ENCODE results near the gene RPS3A. TPM values are rescaled to one million over a fixed set of nuclear protein-coding genes. Genes with fewer than 3 reads are reported as not detected.
A peak's percentile ranks its signal among the peaks of the same experiment; 100 is the strongest.

RPS3A gene
- total and polyA plus RNA-seq, 2 of the 13 experiments (the other 11 are each of a cell fraction or from before 2014, with no cell fraction given): 3,332 to 3,626 TPM

DNA sequence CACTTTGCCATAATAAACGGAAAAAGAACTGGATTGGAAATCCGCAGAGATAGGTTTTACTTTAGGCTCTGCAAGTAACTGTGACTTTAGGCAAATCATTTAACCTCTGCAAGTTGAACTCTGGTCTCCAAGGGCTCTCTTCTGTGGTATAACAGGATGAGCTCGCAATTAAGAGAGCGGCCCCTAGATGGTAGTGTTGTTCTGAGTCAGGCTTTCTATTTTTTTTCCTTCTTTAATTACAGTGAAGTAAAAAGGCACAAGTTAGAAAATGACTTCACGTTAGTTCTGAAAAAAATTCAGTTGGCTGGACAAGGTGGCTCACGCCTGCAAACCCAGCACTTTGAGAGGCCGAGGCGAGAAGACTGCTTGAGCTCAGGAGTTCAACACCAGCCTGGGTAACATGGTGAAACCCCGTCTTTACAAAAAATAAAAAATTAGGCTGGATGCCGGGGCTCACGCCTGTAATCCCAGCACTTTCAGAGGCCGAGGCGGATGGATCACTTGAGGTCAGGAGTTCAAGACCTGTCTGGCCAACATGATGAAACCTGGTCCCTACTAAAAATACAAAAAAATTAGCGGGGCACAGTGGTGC lies 18.0 kb downstream of the RPS3A start:
- Histone ChIP-seq H3K9ac (ENCODE audit: insufficient read depth, low read depth, low read length) (no peak overlapping the region), H2AFZ (ENCODE audit: low read length) (no peak overlapping the region), H3K9me3 (ENCODE audit: low read length) (no peaks in the 10 kb centered on the region), H3K27ac (ENCODE audit: extremely low read length, insufficient read depth, low read length) (peak overlapping the region; percentile 21), H3K79me2 (ENCODE audit: insufficient read depth, low read length) (no peaks in the 10 kb centered on the region), H4K20me1 (ENCODE audit: insufficient read depth, low read length) (no peaks in the 10 kb centered on the region), H3K4me1 (ENCODE audit: insufficient read depth, low read length) (peaks cover 11% of the 10 kb centered on the region), H3K4me2 (ENCODE audit: low read depth, low read length) (no peak overlapping the region), H3K36me3 (replicated peaks in 1 of 2; ENCODE audit: control insufficient read depth in 1 of 2, insufficient read depth in 2 of 2, low read length in 2 of 2) (peaks cover 12 to 28% of the 10 kb centered on the region in 2 experiments), H3K4me3 (replicated peaks in 1 of 3; ENCODE audit: insufficient read depth in 1 of 3, low read depth in 2 of 3, low read length in 3 of 3) (no peak overlapping the region), H3K27me3 (ENCODE audit: control insufficient read depth in 1 of 2, insufficient read depth in 2 of 2, low read length in 2 of 2) (no peaks in the 10 kb centered on the region)
- peak; percentile 78 for DNase-seq (ENCODE audit: low spot score)
- in situ Hi-C loops (cut with HindIII; ENCODE audit: extremely low pct_ligation_motif_present, low pct_unique_long_range_greater_than_20kb): loop anchor here (10.0 to 25.0 kb wide), 2 partner anchors 245 to 487 kb away; no protein-coding TSS in a partner anchor
- ChIA-PET POLR2A (interaction anchor here (0.7 to 1.5 kb wide), 2 partner anchors 17 to 208 kb away, joined by 4 to 5 read pairs; partner anchors contain the start of gene SH3D19), CTCF (ENCODE audit: low intra/inter-chr PET ratio, low total read pairs) (interaction anchor here (1.2 kb wide), 1 partner anchor 245 kb away, joined by 5 read pairs; no protein-coding TSS in a partner anchor)
- BruUV-seq (replicated peaks): no TSS peak
- peak; percentile 89 for FAIRE-seq
- ATAC-seq: peak; percentile 85
- WGBS (ENCODE audit: low lambda C conversion rate): 43% methylated on average over 13 of the region's 14 CpGs
- intact Hi-C loops (cut with micrococcal nuclease; ENCODE audit: unreplicated experiment): loop anchor here (2.0 kb wide), 2 partner anchors 245 to 487 kb away; no protein-coding TSS in a partner anchor
- TF ChIP-seq ZNF460 (CRISPR knock-in tag; IDR thresholded peaks at IDR 0.05; ENCODE audit: borderline replicate concordance) (0 out of 2 replicates have a peak, but pooled peaks have one; percentile 35), HNF4G (IDR thresholded peaks at IDR 0.05; ENCODE audit: borderline replicate concordance, low read depth, low read length) (peak; percentile 9; the same call in 1 of the 2 replicates), HNF4G (CRISPR knock-in tag; IDR thresholded peaks at IDR 0.05; ENCODE audit: borderline replicate concordance, low read depth) (no peak), ZNF3 (CRISPR knock-in tag; IDR thresholded peaks at IDR 0.05) (no peak), STAG1 (CRISPR knock-in tag; IDR thresholded peaks at IDR 0.05) (peak; percentile 85), HMG20B (CRISPR knock-in tag; conservative IDR thresholded peaks at IDR 0.05) (no peak), LCORL (IDR thresholded peaks at IDR 0.05) (no peak), LCORL (CRISPR knock-in tag; IDR thresholded peaks at IDR 0.05) (0 out of 2 replicates have a peak, but pooled peaks have one; percentile 18), JUNB (CRISPR knock-in tag; IDR thresholded peaks at IDR 0.05; ENCODE audit: borderline replicate concordance) (no peak), HNF4A (CRISPR knock-in tag; IDR thresholded peaks at IDR 0.05) (peak; percentile 66; the same call in 1 of the 2 replicates), SAP130 (CRISPR knock-in tag; IDR thresholded peaks at IDR 0.05; ENCODE audit: low read depth) (0 out of 2 replicates have a peak, but pooled peaks have one; percentile 14), TEAD3 (CRISPR knock-in tag; optimal IDR thresholded peaks at IDR 0.05; ENCODE audit: borderline replicate concordance) (peak; percentile 11), RAD21 (CRISPR knock-in tag; IDR thresholded peaks at IDR 0.05) (peak; percentile 64), ZSCAN29 (CRISPR knock-in tag; conservative IDR thresholded peaks at IDR 0.05) (no peak), SRSF4 (IDR thresholded peaks at IDR 0.05; ENCODE audit: low read depth, low read length, poor library complexity, severe bottlenecking) (no peak), MAF1 (CRISPR knock-in tag; IDR thresholded peaks at IDR 0.05; ENCODE audit: borderline replicate concordance) (no peak), RFXAP (CRISPR knock-in tag; IDR thresholded peaks at IDR 0.05; ENCODE audit: borderline replicate concordance) (no peak), SMC3 (IDR thresholded peaks at IDR 0.05; ENCODE audit: low read length) (peak; percentile 61; the same call in 1 of the 2 replicates)
- TF ChIP-seq, protein P1, sequence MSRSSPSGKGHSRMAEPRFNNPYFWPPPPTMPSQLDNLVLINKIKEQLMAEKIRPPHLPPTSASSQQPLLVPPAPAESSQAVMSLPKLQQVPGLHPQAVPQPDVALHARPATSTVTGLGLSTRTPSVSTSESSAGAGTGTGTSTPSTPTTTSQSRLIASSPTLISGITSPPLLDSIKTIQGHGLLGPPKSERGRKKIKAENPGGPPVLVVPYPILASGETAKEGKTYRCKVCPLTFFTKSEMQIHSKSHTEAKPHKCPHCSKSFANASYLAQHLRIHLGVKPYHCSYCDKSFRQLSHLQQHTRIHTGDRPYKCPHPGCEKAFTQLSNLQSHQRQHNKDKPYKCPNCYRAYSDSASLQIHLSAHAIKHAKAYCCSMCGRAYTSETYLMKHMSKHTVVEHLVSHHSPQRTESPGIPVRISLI (CRISPR knock-in tag; IDR thresholded peaks at IDR 0.05; ENCODE audit: borderline replicate concordance): peak; percentile 83; the same call in 1 of the 2 replicates
- TF ChIP-seq, protein P2, sequence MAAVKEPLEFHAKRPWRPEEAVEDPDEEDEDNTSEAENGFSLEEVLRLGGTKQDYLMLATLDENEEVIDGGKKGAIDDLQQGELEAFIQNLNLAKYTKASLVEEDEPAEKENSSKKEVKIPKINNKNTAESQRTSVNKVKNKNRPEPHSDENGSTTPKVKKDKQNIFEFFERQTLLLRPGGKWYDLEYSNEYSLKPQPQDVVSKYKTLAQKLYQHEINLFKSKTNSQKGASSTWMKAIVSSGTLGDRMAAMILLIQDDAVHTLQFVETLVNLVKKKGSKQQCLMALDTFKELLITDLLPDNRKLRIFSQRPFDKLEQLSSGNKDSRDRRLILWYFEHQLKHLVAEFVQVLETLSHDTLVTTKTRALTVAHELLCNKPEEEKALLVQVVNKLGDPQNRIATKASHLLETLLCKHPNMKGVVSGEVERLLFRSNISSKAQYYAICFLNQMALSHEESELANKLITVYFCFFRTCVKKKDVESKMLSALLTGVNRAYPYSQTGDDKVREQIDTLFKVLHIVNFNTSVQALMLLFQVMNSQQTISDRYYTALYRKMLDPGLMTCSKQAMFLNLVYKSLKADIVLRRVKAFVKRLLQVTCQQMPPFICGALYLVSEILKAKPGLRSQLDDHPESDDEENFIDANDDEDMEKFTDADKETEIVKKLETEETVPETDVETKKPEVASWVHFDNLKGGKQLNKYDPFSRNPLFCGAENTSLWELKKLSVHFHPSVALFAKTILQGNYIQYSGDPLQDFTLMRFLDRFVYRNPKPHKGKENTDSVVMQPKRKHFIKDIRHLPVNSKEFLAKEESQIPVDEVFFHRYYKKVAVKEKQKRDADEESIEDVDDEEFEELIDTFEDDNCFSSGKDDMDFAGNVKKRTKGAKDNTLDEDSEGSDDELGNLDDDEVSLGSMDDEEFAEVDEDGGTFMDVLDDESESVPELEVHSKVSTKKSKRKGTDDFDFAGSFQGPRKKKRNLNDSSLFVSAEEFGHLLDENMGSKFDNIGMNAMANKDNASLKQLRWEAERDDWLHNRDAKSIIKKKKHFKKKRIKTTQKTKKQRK (IDR thresholded peaks at IDR 0.05; ENCODE audit: low read length): no peak
